Heart left ventricle (tissue), 13 donors: ENCODE measurements around the gene CRACDL.

Experiments
- POLR2A ChIP-seq, 2 donors: fragments of 450-650 bp; IDR thresholded peaks; one replicate each; pipeline ENCODE4 v1.6.1; 2017; ENCODE audit warnings: antibody characterized with exemption in 2 of 2, mild to moderate bottlenecking in 2 of 2, moderate library complexity in 2 of 2
- TF ChIP-seq, protein P1 (sequence below), 12 donors: fragments of 200-600 bp; sonication (generic) in 4 of 12; IDR thresholded peaks; one replicate each; pipeline versions ENCODE4 v1.5.0 to v1.8.0; 2018 to 2022; ENCODE audit warnings: antibody characterized with exemption in 12 of 12, mild to moderate bottlenecking in 5 of 12
- donor health status: ischemic (EF 13 %, LVEDD 7.1; RV severe dilation, severe dysfunction).
- donor health status: DM: no; HTN: yes; CAD: no.
- donor health status: DM: no; HTN: no; CAD: no.
- donor health status: ischemic (EF 25% LVEDD 6.9; RV normal size, moderate dysfunction).
- donor health status: ischemic (EF 25% LVEDD 5.7; RV mildly dilated, moderate dysfunction).
- donor health status: ischemic (EF 35%, LVEDD 5.7; RV mildly dilated, moderate dysfunction).
- donor health status: nonischemic (EF 11% LVEDD 7.7; RV severe dilation, severe dysfunction).
- donor health status: DM: yes; HTN: yes; CAD: no.
- donor health status: PGD.
- donor health status: ischemic (EF 29% LVEDD 5.4; RV normal size, mild dysfunction).
- donor health status: nonischemic (EF 23%, LVEDD 6.1; RV moderate dilation, normal function).

DNA sequence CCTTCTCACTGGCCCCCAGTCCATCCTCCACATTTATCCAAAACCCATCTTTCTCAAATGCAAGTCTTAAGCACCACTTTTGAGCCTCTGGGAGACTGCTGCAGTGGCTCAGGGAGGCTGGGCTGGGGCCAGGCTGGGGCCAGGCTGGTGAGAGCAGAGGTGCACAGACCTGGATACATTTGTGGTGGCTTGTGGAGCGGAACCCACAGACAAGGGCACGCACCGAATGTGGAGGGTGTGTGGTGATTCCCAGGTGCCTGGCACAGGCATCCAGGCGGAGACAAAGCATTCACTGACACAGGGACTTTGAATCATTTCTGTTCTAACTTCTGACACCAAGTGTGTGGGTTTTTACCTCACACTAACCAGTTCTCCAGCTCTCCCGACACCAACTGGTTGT is 162.9 kb downstream of the CRACDL start:
- TF ChIP-seq, protein P1, sequence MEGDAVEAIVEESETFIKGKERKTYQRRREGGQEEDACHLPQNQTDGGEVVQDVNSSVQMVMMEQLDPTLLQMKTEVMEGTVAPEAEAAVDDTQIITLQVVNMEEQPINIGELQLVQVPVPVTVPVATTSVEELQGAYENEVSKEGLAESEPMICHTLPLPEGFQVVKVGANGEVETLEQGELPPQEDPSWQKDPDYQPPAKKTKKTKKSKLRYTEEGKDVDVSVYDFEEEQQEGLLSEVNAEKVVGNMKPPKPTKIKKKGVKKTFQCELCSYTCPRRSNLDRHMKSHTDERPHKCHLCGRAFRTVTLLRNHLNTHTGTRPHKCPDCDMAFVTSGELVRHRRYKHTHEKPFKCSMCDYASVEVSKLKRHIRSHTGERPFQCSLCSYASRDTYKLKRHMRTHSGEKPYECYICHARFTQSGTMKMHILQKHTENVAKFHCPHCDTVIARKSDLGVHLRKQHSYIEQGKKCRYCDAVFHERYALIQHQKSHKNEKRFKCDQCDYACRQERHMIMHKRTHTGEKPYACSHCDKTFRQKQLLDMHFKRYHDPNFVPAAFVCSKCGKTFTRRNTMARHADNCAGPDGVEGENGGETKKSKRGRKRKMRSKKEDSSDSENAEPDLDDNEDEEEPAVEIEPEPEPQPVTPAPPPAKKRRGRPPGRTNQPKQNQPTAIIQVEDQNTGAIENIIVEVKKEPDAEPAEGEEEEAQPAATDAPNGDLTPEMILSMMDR (IDR thresholded peaks at IDR 0.05), result no peak
- no peak for TF ChIP-seq POLR2A (IDR thresholded peaks at IDR 0.05)
